Measurements from ENCODE around the gene APOA5. TPM values are rescaled to one million over a fixed set of nuclear protein-coding genes. Genes with fewer than 3 reads are reported as not detected.

APOA5 gene
- total and polyA plus RNA-seq, 9 donors = 0.35 to 0.43 TPM; not detected in 7

- no peak overlapping the region for H3K27ac ChIP-seq
- intact Hi-C loops (cut with DNase I) = loop anchor here in 1 of 4 donors (10.0 kb wide), 1 partner anchor 427 kb away; no protein-coding TSS in a partner anchor
- no peaks in the 10 kb centered on the region for H3K4me1 ChIP-seq (ENCODE audit: insufficient read depth)
- no peak for DNase-seq
- no peaks in the 10 kb centered on the region for H3K9me3 ChIP-seq
- H3K36me3 ChIP-seq = no peaks in the 10 kb centered on the region
- no peak overlapping the region for H3K4me3 ChIP-seq
- H3K27me3 ChIP-seq = no peaks in the 10 kb centered on the region
- TF ChIP-seq CTCF (IDR thresholded peaks at IDR 0.05) (no peak), POLR2A (IDR thresholded peaks at IDR 0.05) (no peak), EP300 (IDR thresholded peaks at IDR 0.05) (no peak)
- 68 to 69% (median 69%) methylated on average over 5 of the region's 5 CpGs for WGBS, 3 donors
These were observed 6.1 kb upstream of the APOA5 start for GRCh38 chr11:116797816-116798215.

GRCh38 chr11:116796548-116796947 is 4.9 kb upstream of the APOA5 start:
- Histone ChIP-seq H3K27me3 (no peaks in the 10 kb centered on the region), H3K4me1 (ENCODE audit: insufficient read depth) (peaks cover 2% of the 10 kb centered on the region), H3K36me3 (no peaks in the 10 kb centered on the region), H3K9me3 (no peaks in the 10 kb centered on the region), H3K27ac (no peak overlapping the region), H3K4me3 (no peak overlapping the region)
- WGBS, 3 donors = 80 to 94% (median 87%) methylated on average over 1 of the region's 1 CpG
- TF ChIP-seq CTCF (IDR thresholded peaks at IDR 0.05) (no peak), EP300 (IDR thresholded peaks at IDR 0.05) (no peak), POLR2A (IDR thresholded peaks at IDR 0.05) (no peak)
- intact Hi-C loops (cut with DNase I) = loop anchor here in 1 of 4 donors (10.0 kb wide), 1 partner anchor 428 kb away; no protein-coding TSS in a partner anchor
- DNase-seq = no peak

GRCh38 chr11:116794851-116795250 is 3.2 kb upstream of the APOA5 start:
- DNase-seq = no peak
- H3K9me3 ChIP-seq = no peaks in the 10 kb centered on the region
- no peak for TF ChIP-seq EP300 (IDR thresholded peaks at IDR 0.05)
- TF ChIP-seq POLR2A (IDR thresholded peaks at IDR 0.05) = no peak
- TF ChIP-seq CTCF (IDR thresholded peaks at IDR 0.05) = no peak
- peaks cover 4% of the 10 kb centered on the region for H3K4me1 ChIP-seq (ENCODE audit: insufficient read depth)
- no peaks in the 10 kb centered on the region for H3K36me3 ChIP-seq
- H3K27me3 ChIP-seq = no peaks in the 10 kb centered on the region
- no peak overlapping the region for H3K4me3 ChIP-seq
- no peak overlapping the region for H3K27ac ChIP-seq
- WGBS, 3 donors = 75 to 87% (median 85%) methylated on average over 2 of the region's 2 CpGs
- intact Hi-C loops (cut with DNase I) = loop anchor here (5.0 to 10.0 kb wide), 4 partner anchors 37 to 437 kb away; partner anchors contain the start of genes APOA1 (in 3 of the 4), PCSK7 (in 1 of the 4) and RNF214 (in 1 of the 4)

- Histone ChIP-seq H3K4me1 (ENCODE audit: insufficient read depth) (peaks cover 4% of the 10 kb centered on the region), H3K9me3 (no peaks in the 10 kb centered on the region), H3K27ac (no peak overlapping the region), H3K4me3 (no peak overlapping the region), H3K36me3 (no peaks in the 10 kb centered on the region), H3K27me3 (no peaks in the 10 kb centered on the region)
- intact Hi-C loops (cut with DNase I) = loop anchor here (2.0 to 10.0 kb wide), 5 partner anchors 39 to 439 kb away; partner anchors contain the start of genes APOA1 (in 3 of the 4), PCSK7 (in 1 of the 4) and RNF214 (in 1 of the 4)
- 94 to 100% (median 95%) methylated on average over 1 of the region's 1 CpG for WGBS, 3 donors
- no peak for DNase-seq
- no peak for TF ChIP-seq POLR2A (IDR thresholded peaks at IDR 0.05)
These were observed 2.1 kb upstream of the APOA5 start for GRCh38 chr11:116793772-116794097.
